ENCODE measurements around the gene KAT5.

- TF ChIP-seq, protein P1, sequence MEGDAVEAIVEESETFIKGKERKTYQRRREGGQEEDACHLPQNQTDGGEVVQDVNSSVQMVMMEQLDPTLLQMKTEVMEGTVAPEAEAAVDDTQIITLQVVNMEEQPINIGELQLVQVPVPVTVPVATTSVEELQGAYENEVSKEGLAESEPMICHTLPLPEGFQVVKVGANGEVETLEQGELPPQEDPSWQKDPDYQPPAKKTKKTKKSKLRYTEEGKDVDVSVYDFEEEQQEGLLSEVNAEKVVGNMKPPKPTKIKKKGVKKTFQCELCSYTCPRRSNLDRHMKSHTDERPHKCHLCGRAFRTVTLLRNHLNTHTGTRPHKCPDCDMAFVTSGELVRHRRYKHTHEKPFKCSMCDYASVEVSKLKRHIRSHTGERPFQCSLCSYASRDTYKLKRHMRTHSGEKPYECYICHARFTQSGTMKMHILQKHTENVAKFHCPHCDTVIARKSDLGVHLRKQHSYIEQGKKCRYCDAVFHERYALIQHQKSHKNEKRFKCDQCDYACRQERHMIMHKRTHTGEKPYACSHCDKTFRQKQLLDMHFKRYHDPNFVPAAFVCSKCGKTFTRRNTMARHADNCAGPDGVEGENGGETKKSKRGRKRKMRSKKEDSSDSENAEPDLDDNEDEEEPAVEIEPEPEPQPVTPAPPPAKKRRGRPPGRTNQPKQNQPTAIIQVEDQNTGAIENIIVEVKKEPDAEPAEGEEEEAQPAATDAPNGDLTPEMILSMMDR (IDR thresholded peaks at IDR 0.05): no peak
- TF ChIP-seq POLR2A (IDR thresholded peaks at IDR 0.05) (no peak), POLR2AphosphoS5 (IDR thresholded peaks at IDR 0.05) (no peak), EP300 (IDR thresholded peaks at IDR 0.05; ENCODE audit: low read depth) (no peak)
Observed at GRCh38 chr11:65718531-65718930, 6.5 kb downstream of the KAT5 start.

Measured in transverse colon (tissue), 4 donors.